Adipocyte (in vitro differentiated cells): ENCODE results near the gene CFI.

Source experiments
- DNase-seq: peaks from one replicate; pipeline ENCODE4 v3.0.0-alpha.2; 2015; ENCODE audit warnings: low read depth
- H3K27me3 ChIP-seq: replicated peaks from 2 replicates; pipeline ENCODE4 v1.7.0; 2013; ENCODE audit warnings: mild to moderate bottlenecking, low read length, moderate library complexity; ENCODE audit not compliant: control insufficient read depth, insufficient read depth
- H3K36me3 ChIP-seq: 2 replicates; pipeline ENCODE4 v1.7.0; 2013; ENCODE audit warnings: low read length, mild to moderate bottlenecking, moderate library complexity; ENCODE audit not compliant: control insufficient read depth, insufficient read depth, severe bottlenecking
- H3K4me1 ChIP-seq: 2 replicates; pipeline ENCODE4 v1.7.0; 2013; ENCODE audit warnings: mild to moderate bottlenecking, low read length, moderate library complexity; ENCODE audit not compliant: control insufficient read depth, insufficient read depth
- H3K4me3 ChIP-seq: 2 replicates; pipeline ENCODE4 v1.7.0; 2013; ENCODE audit warnings: mild to moderate bottlenecking, low read length, moderate library complexity
- H3K9ac ChIP-seq: 2 replicates; pipeline ENCODE4 v1.7.0; 2013; ENCODE audit warnings: mild to moderate bottlenecking, low read length, moderate library complexity
- H3K9me3 ChIP-seq: 2 replicates; pipeline ENCODE4 v1.7.0; 2013; ENCODE audit warnings: mild to moderate bottlenecking, low read length, moderate library complexity; ENCODE audit not compliant: control insufficient read depth

CFI gene

GRCh38 chr4:109703664-109704361, 98.0 kb downstream of the CFI start:
- peak overlapping the region; percentile 88 for H3K9ac ChIP-seq
- peak overlapping the region; percentile 93 for H3K4me3 ChIP-seq
- H3K9me3 ChIP-seq, result no peaks in the 10 kb centered on the region
- no peaks in the 10 kb centered on the region for H3K27me3 ChIP-seq
- DNase-seq, result peak; percentile 24
- peaks cover 17% of the 10 kb centered on the region for H3K4me1 ChIP-seq
- H3K36me3 ChIP-seq, result peaks cover 11% of the 10 kb centered on the region

GRCh38 chr4:109702950-109703663, 98.7 kb downstream of the CFI start, which contains the start of gene CASP6:
TSS of gene CASP6 (minus strand) at chr4:109703445. CDS start at chr4:109703395, 50 bp downstream.
- H3K9me3 ChIP-seq, result no peaks in the 10 kb centered on the region
- peak; percentile 90 for DNase-seq
- peaks cover 6% of the 10 kb centered on the region for H3K36me3 ChIP-seq
- H3K9ac ChIP-seq, result peak within 1 kb of the TSS; percentile 88
- peak within 1 kb of the TSS; percentile 93 for H3K4me3 ChIP-seq
- H3K27me3 ChIP-seq, result no peaks in the 10 kb centered on the region
- peaks cover 17% of the 10 kb centered on the region for H3K4me1 ChIP-seq

GRCh38 chr4:109701566-109702410, 100.0 kb downstream of the CFI start:
- no peaks in the 10 kb centered on the region for H3K27me3 ChIP-seq
- no peaks in the 10 kb centered on the region for H3K9me3 ChIP-seq
- H3K4me3 ChIP-seq, result peak overlapping the region; percentile 93
- DNase-seq, result peak; percentile 6
- peak overlapping the region; percentile 88 for H3K9ac ChIP-seq
- H3K4me1 ChIP-seq, result peaks cover 17% of the 10 kb centered on the region
- peaks cover 5% of the 10 kb centered on the region for H3K36me3 ChIP-seq

- Histone ChIP-seq H3K27me3 (no peaks in the 10 kb centered on the region), H3K9me3 (no peaks in the 10 kb centered on the region), H3K9ac (no peak overlapping the region), H3K36me3 (peaks cover 9% of the 10 kb centered on the region), H3K4me3 (no peak overlapping the region), H3K4me1 (peaks cover 17% of the 10 kb centered on the region)
- DNase-seq, result no peak
These were observed 102.1 kb downstream of the CFI start for GRCh38 chr4:109699553-109700225.

GRCh38 chr4:109698656-109699055, 103.1 kb downstream of the CFI start:
- Histone ChIP-seq H3K4me1 (peaks cover 8% of the 10 kb centered on the region), H3K9ac (no peak overlapping the region), H3K36me3 (peaks cover 17% of the 10 kb centered on the region), H3K4me3 (no peak overlapping the region), H3K27me3 (no peaks in the 10 kb centered on the region), H3K9me3 (no peaks in the 10 kb centered on the region)
- DNase-seq, result no peak

- no peaks in the 10 kb centered on the region for H3K27me3 ChIP-seq
- DNase-seq, result no peak
- no peaks in the 10 kb centered on the region for H3K4me1 ChIP-seq
- H3K9me3 ChIP-seq, result no peaks in the 10 kb centered on the region
- H3K9ac ChIP-seq, result no peak overlapping the region
- H3K36me3 ChIP-seq, result peaks cover 65% of the 10 kb centered on the region
- no peak overlapping the region for H3K4me3 ChIP-seq
These were observed 110.3 kb downstream of the CFI start for GRCh38 chr4:109691411-109691920.
